Hepatocyte (in vitro differentiated cells): ENCODE measurements around the gene SPATS2. TPM values are rescaled to one million over a fixed set of nuclear protein-coding genes. Genes with fewer than 3 reads are reported as not detected.

ENCODE experiments used
- DNase-seq: peaks from one replicate; pipeline ENCODE4 v3.0.0-alpha.2; 2016; ENCODE audit warnings: low spot score
- H2AFZ ChIP-seq: fragments of 200-600 bp; sonication (generic); 2 replicates; pipeline ENCODE4 v1.6.0; 2016; ENCODE audit warnings: antibody characterized with exemption, mild to moderate bottlenecking
- H3K27ac ChIP-seq: fragments of 200-600 bp; sonication (generic); 2 replicates; pipeline ENCODE4 v1.5.1; 2016; ENCODE audit warnings: mild to moderate bottlenecking
- H3K27me3 ChIP-seq: fragments of 200-600 bp; sonication (generic); 2 replicates; pipeline ENCODE4 v1.6.1; 2016
- H3K36me3 ChIP-seq: fragments of 200-600 bp; sonication (generic); replicated peaks from 2 replicates; pipeline ENCODE4 v1.5.1; 2016; ENCODE audit warnings: low read depth; ENCODE audit not compliant: insufficient read depth
- H3K4me1 ChIP-seq: fragments of 200-600 bp; sonication (generic); 2 replicates; pipeline ENCODE4 v1.5.1; 2016; ENCODE audit warnings: mild to moderate bottlenecking, moderate library complexity; ENCODE audit not compliant: insufficient read depth
- H3K4me2 ChIP-seq: fragments of 200-600 bp; sonication (generic); 2 replicates; pipeline ENCODE4 v1.6.0; 2016
- H3K4me3 ChIP-seq: fragments of 200-600 bp; sonication (generic); 2 replicates; pipeline ENCODE4 v1.5.1; 2016; ENCODE audit warnings: mild to moderate bottlenecking
- H3K79me2 ChIP-seq: fragments of 200-600 bp; sonication (generic); 2 replicates; pipeline ENCODE4 v1.6.0; 2017; ENCODE audit warnings: mild to moderate bottlenecking
- H3K9me2 ChIP-seq: fragments of 200-600 bp; sonication (generic); replicated peaks from 2 replicates; pipeline ENCODE4 v1.6.0; 2017; ENCODE audit warnings: mild to moderate bottlenecking; ENCODE audit not compliant: insufficient read depth
- H3K9me3 ChIP-seq: fragments of 200-600 bp; sonication (generic); 2 replicates; pipeline ENCODE4 v1.5.1; 2016; ENCODE audit warnings: low read depth, mild to moderate bottlenecking
- H4K20me1 ChIP-seq: fragments of 200-600 bp; sonication (generic); 2 replicates; pipeline ENCODE4 v1.6.0; 2016; ENCODE audit warnings: mild to moderate bottlenecking; ENCODE audit not compliant: insufficient read depth, poor library complexity, severe bottlenecking
- EZH2 ChIP-seq: fragments of 200-600 bp; sonication (generic); IDR thresholded peaks from 2 replicates; pipeline ENCODE4 v1.6.1; 2016; ENCODE audit warnings: antibody characterized with exemption, mild to moderate bottlenecking, borderline replicate concordance
- EZH2phosphoT487 ChIP-seq: fragments of 200-600 bp; sonication (generic); IDR thresholded peaks from one replicate; pipeline ENCODE4 v1.6.1; 2018; ENCODE audit warnings: antibody characterized with exemption, mild to moderate bottlenecking, low read depth, moderate library complexity; ENCODE audit not compliant: unreplicated experiment, severe bottlenecking
- WGBS: methylation state at CpG from one replicate; pipeline ENCODE4 v1.1.6; 2016; ENCODE audit warnings: low lambda C conversion rate; ENCODE audit errors: missing lambda C conversion rate; 5-methylcytosine and 5-hydroxymethylcytosine counted together
- polyA plus RNA-seq: library from polyadenylated mRNA; unstranded; fragments of >200 nt; fragmentation: Nextera tagmentation; extraction: Ambion mirVana; gene quantifications from 2 replicates; pipeline ENCODE4 v1.2.1, GENCODE V29; 2016
- small RNA-seq: library from RNA; depleted of rRNA; stranded (forward); fragments of <200 nt; gene quantifications from one replicate; pipeline ENCODE3, GENCODE V24; 2014
- total RNA-seq: library from RNA; depleted of rRNA; stranded (reverse); fragments of >200 nt; gene quantifications from 2 replicates; pipeline ENCODE4 v1.2.3, GENCODE V29; 2014
- TF ChIP-seq, protein P1 (sequence below): fragments of 200-600 bp; sonication (generic); IDR thresholded peaks from 2 replicates; pipeline ENCODE4 v1.5.1; 2016; ENCODE audit warnings: antibody characterized with exemption, mild to moderate bottlenecking; ENCODE audit not compliant: poor library complexity

The SPATS2 gene
- total and polyA plus RNA-seq, 2 experiments from 2014 or later, result 24.9 to 39.8 TPM

DNA sequence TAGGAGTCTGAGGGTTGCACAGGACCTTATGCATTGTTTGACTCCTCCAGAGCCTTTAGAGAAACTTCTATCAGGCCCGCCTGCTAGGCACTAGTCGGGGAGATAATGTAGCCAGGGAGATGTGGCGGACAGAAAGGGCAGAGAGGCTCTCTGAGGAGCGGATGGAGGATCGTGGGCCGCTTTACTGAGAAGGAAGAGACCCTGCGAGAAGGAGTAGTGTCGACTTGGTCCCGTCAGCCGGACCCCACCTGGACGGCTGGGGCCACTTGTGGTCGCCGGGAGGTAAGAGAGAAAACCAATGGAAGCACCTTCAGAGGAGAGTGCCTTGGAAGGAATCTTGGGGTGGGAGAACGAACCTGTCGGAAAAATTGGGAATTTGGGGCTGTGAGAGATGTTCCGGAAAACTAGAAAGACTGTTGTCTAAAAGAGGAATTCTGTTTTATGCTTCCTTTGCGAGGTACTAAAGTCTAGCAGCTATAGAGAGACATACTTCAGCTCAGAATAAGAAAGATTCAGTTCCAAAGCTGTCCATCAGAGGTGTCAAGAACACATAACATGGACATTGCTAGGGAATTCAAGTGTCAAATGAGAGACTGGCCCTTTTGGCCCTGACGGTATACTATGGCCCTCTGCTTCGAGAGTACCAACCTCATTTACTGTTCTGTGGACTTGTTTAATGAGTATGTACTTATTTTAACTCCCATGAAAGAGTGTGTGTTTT, 201.3 kb downstream of the SPATS2 start:
- peak overlapping the region; percentile 94 for H3K4me2 ChIP-seq
- 3% methylated on average over 19 of the region's 19 CpGs for WGBS
- no peaks in the 10 kb centered on the region for H3K27me3 ChIP-seq
- H3K4me3 ChIP-seq, result peak overlapping the region; percentile 66
- H3K4me1 ChIP-seq, result peaks cover 5% of the 10 kb centered on the region
- H3K9me3 ChIP-seq, result no peaks in the 10 kb centered on the region
- peak overlapping the region; percentile 95 for H2AFZ ChIP-seq
- DNase-seq, result no peak
- no peaks in the 10 kb centered on the region for H3K36me3 ChIP-seq
- no peaks in the 10 kb centered on the region for H4K20me1 ChIP-seq
- TF ChIP-seq EZH2phosphoT487 (no peak), EZH2 (no peak)
- TF ChIP-seq, protein P1, sequence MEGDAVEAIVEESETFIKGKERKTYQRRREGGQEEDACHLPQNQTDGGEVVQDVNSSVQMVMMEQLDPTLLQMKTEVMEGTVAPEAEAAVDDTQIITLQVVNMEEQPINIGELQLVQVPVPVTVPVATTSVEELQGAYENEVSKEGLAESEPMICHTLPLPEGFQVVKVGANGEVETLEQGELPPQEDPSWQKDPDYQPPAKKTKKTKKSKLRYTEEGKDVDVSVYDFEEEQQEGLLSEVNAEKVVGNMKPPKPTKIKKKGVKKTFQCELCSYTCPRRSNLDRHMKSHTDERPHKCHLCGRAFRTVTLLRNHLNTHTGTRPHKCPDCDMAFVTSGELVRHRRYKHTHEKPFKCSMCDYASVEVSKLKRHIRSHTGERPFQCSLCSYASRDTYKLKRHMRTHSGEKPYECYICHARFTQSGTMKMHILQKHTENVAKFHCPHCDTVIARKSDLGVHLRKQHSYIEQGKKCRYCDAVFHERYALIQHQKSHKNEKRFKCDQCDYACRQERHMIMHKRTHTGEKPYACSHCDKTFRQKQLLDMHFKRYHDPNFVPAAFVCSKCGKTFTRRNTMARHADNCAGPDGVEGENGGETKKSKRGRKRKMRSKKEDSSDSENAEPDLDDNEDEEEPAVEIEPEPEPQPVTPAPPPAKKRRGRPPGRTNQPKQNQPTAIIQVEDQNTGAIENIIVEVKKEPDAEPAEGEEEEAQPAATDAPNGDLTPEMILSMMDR, result no peak
- H3K9me2 ChIP-seq, result no peaks in the 10 kb centered on the region
- H3K79me2 ChIP-seq, result peaks cover 51% of the 10 kb centered on the region
- H3K27ac ChIP-seq, result peak overlapping the region; percentile 97

Small RNAs within 50 kb of the gene (small RNA-seq; reads per million reads assigned to genes)
- gene AC125611.1, result not detected

Other genes starting within 250 kb of the SPATS2 start
- gene TUBA1B, start 236.1 kb upstream of the SPATS2 start, total RNA-seq, result 652 and 722 TPM in 2 replicates
- 558 and 608 TPM in 2 replicates for gene TUBA1B, start 236.1 kb upstream of the SPATS2 start, polyA plus RNA-seq
- gene TUBA1A, start 178.4 kb upstream of the SPATS2 start, total RNA-seq, result 358 and 379 TPM in 2 replicates
- 333 and 338 TPM in 2 replicates for gene TUBA1A, start 178.4 kb upstream of the SPATS2 start, polyA plus RNA-seq
- 422 and 528 TPM in 2 replicates for gene TUBA1C, start 102.4 kb upstream of the SPATS2 start, total RNA-seq
- 198 and 252 TPM in 2 replicates for gene TUBA1C, start 102.4 kb upstream of the SPATS2 start, polyA plus RNA-seq
- gene PRPH, start 72.3 kb upstream of the SPATS2 start, total RNA-seq, result 0.70 and 1.1 TPM in 2 replicates
- 1.3 and 1.7 TPM in 2 replicates for gene PRPH, start 72.3 kb upstream of the SPATS2 start, polyA plus RNA-seq
- 3.4 and 4.1 TPM in 2 replicates for gene TROAP, start 44.2 kb upstream of the SPATS2 start, total RNA-seq
- 8.0 and 12.5 TPM in 2 replicates for gene TROAP, start 44.2 kb upstream of the SPATS2 start, polyA plus RNA-seq
- not detected in 2 replicates for gene C1QL4, start 30.3 kb upstream of the SPATS2 start, total RNA-seq
- not detected in 2 replicates for gene C1QL4, start 30.3 kb upstream of the SPATS2 start, polyA plus RNA-seq
- gene DNAJC22, start 20.6 kb upstream of the SPATS2 start, total RNA-seq, result 28.3 and 30.7 TPM in 2 replicates
- gene DNAJC22, start 20.6 kb upstream of the SPATS2 start, polyA plus RNA-seq, result 16.1 and 17.8 TPM in 2 replicates
- gene KCNH3, start 171.6 kb downstream of the SPATS2 start, total RNA-seq, result 0.30 and 1.0 TPM in 2 replicates
- gene KCNH3, start 171.6 kb downstream of the SPATS2 start, polyA plus RNA-seq, result 0.43 and 1.1 TPM in 2 replicates
- gene MCRS1, start 200.7 kb downstream of the SPATS2 start, total RNA-seq, result 51.1 and 51.4 TPM in 2 replicates
- gene MCRS1, start 200.7 kb downstream of the SPATS2 start, polyA plus RNA-seq, result 57.7 and 58.2 TPM in 2 replicates
- gene FAM186B, start 238.2 kb downstream of the SPATS2 start, total RNA-seq, result 0.17 and 0.52 TPM in 2 replicates
- gene FAM186B, start 238.2 kb downstream of the SPATS2 start, polyA plus RNA-seq, result 0.69 TPM in 1 of 2 replicates, not detected in the other